M059J (cell line): ENCODE measurements around the gene COPS2. TPM values are rescaled to one million over a fixed set of nuclear protein-coding genes. Genes with fewer than 3 reads are reported as not detected.

Experiments used
- DNase-seq: peaks from one replicate; pipeline ENCODE4 v3.0.0-alpha.2; 2012; ENCODE audit warnings: low read depth
- total RNA-seq: library from RNA; depleted of rRNA; stranded (reverse); fragments of >200 nt; shearing (Covaris generic); gene quantifications from 2 replicates; pipeline ENCODE4 v1.2.3, GENCODE V29; 2014

Gene COPS2
- total RNA-seq, 1 experiment from 2014 or later = 43.5 TPM

DNA sequence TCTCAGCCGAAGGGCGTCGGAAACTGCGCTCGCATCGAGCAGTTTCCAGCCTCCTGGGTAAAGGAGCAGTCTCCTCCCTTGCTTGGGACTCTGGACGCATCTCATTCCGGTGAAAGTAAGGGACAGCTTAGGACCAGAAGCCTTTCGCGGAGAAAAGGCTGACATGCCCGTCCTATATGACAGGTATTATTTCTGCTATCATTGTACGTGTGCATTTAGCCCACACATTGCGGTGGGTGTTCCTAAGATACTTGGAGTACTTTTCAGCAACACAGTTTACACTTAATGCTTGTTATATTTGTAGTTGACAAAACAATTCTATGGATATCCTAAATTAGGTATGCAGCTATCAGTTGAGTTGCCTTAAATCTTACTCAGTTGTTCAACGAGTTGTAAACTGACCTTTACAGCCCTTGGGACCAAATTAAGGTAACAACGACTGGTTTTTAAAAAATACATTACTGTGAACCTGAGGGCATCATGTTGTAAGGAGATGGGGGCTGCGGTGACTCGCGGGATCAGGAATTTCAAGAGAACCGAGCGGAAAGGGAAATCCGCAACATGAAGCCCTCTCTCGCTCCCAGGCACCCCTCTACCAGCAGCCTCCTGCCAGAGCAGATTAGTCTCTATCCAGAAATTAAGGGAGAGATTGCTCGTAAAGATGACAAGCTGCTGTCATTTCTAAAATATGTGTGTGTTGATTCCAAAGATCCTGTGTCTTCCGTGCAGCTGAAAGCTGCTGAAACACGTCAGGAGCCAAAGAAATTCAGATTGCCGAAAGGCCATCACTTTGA lies 632 bp upstream of the COPS2 start:
- peak; percentile 42 for DNase-seq

DNA sequence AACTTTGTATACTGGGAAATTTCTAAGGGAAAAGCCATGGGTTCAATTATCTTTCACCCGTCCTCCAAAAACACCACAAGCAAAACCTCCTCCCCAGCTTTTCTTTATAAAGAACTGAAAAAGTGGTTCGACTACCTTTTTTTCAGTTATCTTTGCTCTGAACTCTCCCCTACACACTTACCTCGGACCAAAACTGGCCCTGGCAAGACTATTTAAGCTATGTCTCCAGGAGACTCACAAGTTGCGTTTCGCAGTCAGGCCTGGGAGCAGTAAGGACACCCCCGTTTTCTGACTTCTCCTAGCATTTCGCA lies 645 bp downstream of the COPS2 start:
- DNase-seq = no peak

DNA sequence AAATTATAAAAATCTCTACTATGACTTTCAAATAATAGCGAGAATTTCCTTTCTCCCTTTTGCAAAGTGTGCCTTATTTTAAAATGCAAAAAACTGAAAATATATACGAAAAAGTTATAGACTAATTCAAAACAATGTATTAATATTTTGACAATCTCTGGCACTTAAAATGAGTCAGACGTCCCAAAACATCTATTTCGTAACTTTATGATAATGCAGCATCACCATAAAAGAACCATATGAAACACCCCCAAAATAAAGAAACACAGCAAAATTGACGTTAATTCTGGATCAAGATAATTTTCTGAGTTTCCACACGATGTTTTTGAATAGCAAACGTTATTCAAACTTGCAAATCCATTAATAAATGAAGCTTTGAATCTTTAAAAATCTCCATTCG lies 1.0 kb downstream of the COPS2 start:
- no peak for DNase-seq

GRCh38 chr15:49152552-49153312 lies 2.7 kb downstream of the COPS2 start:
- DNase-seq = peak; percentile 23

DNA sequence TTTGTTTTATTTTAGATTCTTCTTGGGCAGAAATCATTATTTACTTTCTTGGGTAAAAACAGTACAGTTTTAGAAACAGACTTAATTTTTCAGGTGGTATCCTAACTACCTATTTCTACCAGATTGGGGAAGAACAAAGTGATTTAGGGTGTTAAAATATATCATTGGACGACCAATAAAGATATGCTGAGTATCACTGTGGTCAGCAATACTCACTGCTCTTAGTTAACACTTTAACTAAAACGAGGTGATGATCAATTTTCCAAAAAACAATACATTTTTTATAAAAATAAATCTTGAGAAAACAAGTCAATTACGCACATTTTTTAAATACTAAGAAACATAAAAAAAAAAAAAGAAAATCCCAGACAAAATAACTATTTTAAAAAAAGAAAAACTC lies 3.6 kb downstream of the COPS2 start:
- DNase-seq = no peak

DNA sequence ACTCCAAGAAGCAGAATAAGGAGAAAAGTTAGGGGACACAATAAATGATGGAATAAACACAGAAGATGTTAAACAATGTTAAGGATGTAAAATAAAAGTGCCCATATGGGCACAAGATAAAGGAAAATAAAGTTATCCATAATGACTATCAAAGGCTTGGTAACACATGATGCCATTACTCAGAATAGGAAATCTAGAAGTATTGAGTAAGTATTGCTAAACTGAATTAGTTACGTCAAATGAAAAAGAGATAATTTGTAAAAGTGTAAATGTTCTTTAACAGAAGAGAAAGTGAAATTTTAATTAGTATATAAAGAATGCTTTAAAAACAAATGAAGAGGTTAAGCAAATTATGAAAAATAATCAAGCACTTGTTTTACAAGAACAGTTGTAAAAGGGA lies 6.7 kb downstream of the COPS2 start:
- no peak for DNase-seq

DNA sequence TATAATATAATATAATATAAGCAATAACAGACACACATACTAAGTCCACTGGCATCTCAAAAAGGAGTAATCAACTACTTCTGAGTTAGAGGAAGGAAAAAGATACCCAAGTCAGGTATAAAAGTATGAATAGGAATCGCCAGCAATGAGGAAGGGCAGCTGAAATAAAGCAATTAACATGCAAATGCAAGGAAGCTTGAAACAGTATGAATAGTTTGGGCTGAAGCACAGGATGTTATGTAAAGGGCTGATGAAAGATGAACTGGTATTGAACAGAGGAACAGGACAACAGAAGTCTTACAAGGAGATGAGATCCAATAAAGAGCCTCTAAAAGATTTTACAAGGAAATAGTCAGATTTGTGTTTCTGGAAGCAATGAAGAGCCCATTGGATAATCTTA lies 7.1 kb downstream of the COPS2 start:
- no peak for DNase-seq

DNA sequence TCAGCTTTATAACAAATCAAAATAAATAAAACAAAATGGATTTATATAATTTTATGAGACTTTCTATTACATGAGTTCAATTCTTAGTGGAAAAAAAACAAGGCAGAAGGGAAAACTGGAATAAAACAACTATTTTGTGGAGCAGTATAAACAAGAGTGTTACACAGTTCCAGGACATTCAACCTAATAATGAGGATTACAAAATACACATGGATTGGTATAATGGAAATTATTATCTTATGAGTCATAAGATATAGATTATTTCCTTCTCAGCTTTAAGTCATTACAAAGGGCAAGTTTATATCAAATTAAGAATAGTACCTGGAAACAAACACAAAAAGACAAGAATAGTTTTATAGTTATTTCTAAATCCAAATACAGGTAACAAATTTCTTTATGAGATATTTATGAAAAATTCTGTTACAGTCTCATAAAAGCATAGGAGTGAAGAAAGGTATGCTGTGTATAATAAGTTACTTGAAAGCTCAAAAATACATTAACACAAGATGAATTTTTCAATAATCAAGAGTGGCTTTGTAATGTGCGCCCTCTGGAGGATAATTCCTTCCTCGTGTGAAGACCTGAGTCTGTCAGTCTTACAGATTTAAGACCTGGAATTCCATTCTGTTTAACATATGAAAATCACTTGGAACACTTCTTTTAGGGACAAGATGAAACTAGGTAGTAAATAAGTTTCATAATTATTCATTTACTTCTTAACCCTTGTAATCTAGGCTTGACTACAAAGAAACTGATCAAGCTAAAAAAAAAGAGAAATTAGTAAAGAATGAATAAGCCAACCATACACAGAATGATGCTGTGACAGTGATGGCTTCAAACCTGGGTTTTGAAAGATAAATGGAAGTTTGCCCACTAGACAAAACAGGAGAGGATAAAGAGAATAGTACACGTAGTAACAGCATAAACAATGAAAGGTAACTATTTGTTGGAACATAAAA lies 9.5 kb downstream of the COPS2 start:
- DNase-seq = peak; percentile 60

DNA sequence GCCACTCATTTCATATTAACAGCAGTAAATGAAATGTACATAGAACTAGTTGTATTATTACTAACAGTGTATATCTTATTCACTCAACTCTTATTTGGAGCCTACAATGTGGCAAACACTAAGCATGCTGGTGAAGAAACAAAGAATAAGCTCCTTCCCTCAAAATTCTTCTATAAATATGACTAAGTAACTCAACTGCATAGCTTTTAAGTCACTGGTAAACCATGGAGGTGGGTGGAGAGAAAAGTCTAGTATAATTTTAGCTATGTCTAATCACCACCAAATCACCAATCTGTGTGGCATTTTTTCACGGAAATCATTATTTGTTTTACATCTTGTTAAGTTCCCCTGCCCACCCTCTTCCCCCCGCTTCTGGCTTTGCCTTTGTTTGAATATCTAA lies 17.5 kb downstream of the COPS2 start:
- peak; percentile 25 for DNase-seq

- DNase-seq = peak; percentile 82
Measured at GRCh38 chr15:49135911-49136310, 19.5 kb downstream of the COPS2 start.

- peak; percentile 11 for DNase-seq
Measured at GRCh38 chr15:49135342-49135857, 20.0 kb downstream of the COPS2 start.

DNA sequence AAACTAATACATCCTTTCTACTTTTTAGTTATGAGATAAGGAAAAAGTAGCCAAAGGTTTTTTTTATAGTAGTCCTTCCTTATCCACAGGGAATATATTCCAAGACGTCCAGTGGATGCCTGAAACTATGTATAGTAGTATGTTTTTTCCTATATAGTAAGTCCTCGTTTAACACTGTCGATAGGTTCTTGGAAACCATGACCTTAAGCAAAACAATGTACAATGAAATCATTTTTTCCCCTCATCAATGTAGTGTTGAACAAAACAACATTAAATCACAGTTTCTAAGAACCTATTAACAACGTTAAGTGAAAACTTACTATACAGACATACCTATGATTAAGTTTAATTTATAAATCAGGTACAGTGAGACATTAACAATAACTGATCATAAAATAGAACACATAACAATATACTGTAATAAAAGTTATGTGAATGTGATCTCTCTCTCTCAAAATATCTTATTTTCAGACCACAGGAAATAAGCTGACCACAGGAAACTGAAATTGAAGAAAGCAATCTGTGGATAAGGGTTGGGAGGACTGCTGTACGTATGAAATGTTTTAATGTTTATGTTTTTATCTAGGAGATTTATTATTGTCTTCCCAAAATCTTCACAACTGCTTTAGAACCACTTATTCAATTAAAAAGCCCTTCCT lies 20.6 kb downstream of the COPS2 start:
- DNase-seq = peak; percentile 15

DNA sequence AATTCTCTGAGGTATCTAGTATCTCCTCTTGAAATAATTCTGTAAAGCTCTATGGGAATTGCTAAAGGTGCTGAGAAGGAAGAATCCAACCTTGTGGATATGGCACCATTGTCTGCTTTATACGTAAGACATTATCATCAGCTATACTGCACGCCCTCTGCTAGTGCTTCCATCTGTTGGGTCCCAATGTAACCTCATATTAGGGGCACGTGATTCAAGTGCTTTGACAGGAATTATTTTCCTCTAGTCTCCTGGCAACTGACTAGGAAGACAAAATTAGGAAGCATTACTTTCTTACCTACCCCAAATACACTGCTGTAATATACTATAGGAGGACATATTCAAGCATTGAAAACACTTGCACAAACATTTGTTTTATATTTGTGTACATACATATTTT lies 24.0 kb downstream of the COPS2 start:
- no peak for DNase-seq

GRCh38 chr15:49124371-49124770 lies 31.0 kb downstream of the COPS2 start:
- no peak for DNase-seq

GRCh38 chr15:49122541-49123062 lies 32.8 kb downstream of the COPS2 start:
- DNase-seq = no peak

- DNase-seq = no peak
Measured at GRCh38 chr15:49121901-49122300, 33.5 kb downstream of the COPS2 start.

- DNase-seq = no peak
Measured at GRCh38 chr15:49120832-49121231, 34.6 kb downstream of the COPS2 start.

GRCh38 chr15:49116108-49116857 lies 39.1 kb downstream of the COPS2 start:
- no peak for DNase-seq

- no peak for DNase-seq
Measured at GRCh38 chr15:49115062-49115461, 40.3 kb downstream of the COPS2 start.

GRCh38 chr15:49110158-49110944 lies 45.0 kb downstream of the COPS2 start:
- DNase-seq = no peak
